T-helper 1 cell (primary cell): ENCODE measurements around the gene BSPRY.
"Not testable (repeated sequence)": the region's sequence is repeated elsewhere in the genome, so short reads cannot be mapped to it uniquely, and the experiment has no call there.

Experiments
- DNase-seq, 5 donors: peaks; one replicate each; pipeline ENCODE4 v3.0.0-alpha.2; 2012 to 2020

The BSPRY gene

GRCh38 chr9:113370806-113371325 lies 21.5 kb downstream of the BSPRY start:
- DNase-seq = no peak

GRCh38 chr9:113372059-113372458 lies 22.7 kb downstream of the BSPRY start:
- no peak for DNase-seq

- no peak for DNase-seq
Measured at GRCh38 chr9:113373256-113373655, 23.9 kb downstream of the BSPRY start.

GRCh38 chr9:113373676-113374392 lies 24.5 kb downstream of the BSPRY start:
- no peak for DNase-seq

GRCh38 chr9:113375057-113376023 lies 26.0 kb downstream of the BSPRY start:
- DNase-seq = no peak

- DNase-seq = peak; percentile 64 to 83 (median 73)
Measured at GRCh38 chr9:113376634-113377567, 27.6 kb downstream of the BSPRY start, which contains the start of gene HDHD3. TSS of gene HDHD3 (minus strand) at chr9:113376986. CDS start at chr9:113374354, 2,632 bp downstream.

GRCh38 chr9:113379094-113379828 lies 29.9 kb downstream of the BSPRY start:
- not testable (repeated sequence) for DNase-seq

GRCh38 chr9:113379829-113380210 lies 30.5 kb downstream of the BSPRY start:
- not testable (repeated sequence) for DNase-seq

- no peak for DNase-seq
Measured at GRCh38 chr9:113380869-113381378, 31.6 kb downstream of the BSPRY start.

GRCh38 chr9:113381441-113381840 lies 32.1 kb downstream of the BSPRY start:
- not testable (repeated sequence) for DNase-seq

GRCh38 chr9:113381909-113382411 lies 32.6 kb downstream of the BSPRY start:
- DNase-seq = no peak

- no peak for DNase-seq
Measured at GRCh38 chr9:113386571-113387393, 37.4 kb downstream of the BSPRY start.

GRCh38 chr9:113387560-113388230 lies 38.4 kb downstream of the BSPRY start:
- no peak for DNase-seq

GRCh38 chr9:113388833-113389232 lies 39.5 kb downstream of the BSPRY start:
- DNase-seq = no peak

- DNase-seq = no peak
Measured at GRCh38 chr9:113389451-113389850, 40.1 kb downstream of the BSPRY start.

GRCh38 chr9:113390192-113390960 lies 41.0 kb downstream of the BSPRY start:
- no peak for DNase-seq

- no peak for DNase-seq
Measured at GRCh38 chr9:113391917-113392316, 42.6 kb downstream of the BSPRY start.

GRCh38 chr9:113393281-113393680 lies 43.9 kb downstream of the BSPRY start:
- no peak for DNase-seq
